NCI-H2029 (cell line): ENCODE data around the gene COL9A3.
A peak's percentile ranks its signal among the peaks of the same experiment; 100 is the strongest.

Source experiments
- DNase-seq: peaks from one replicate; lab custom pipeline; 2025; lab: John Stamatoyannopoulos, UW

Gene COL9A3

GRCh38 chr20:62880147-62880934, 63.5 kb downstream of the COL9A3 start:
- DNase-seq = no peak

DNA sequence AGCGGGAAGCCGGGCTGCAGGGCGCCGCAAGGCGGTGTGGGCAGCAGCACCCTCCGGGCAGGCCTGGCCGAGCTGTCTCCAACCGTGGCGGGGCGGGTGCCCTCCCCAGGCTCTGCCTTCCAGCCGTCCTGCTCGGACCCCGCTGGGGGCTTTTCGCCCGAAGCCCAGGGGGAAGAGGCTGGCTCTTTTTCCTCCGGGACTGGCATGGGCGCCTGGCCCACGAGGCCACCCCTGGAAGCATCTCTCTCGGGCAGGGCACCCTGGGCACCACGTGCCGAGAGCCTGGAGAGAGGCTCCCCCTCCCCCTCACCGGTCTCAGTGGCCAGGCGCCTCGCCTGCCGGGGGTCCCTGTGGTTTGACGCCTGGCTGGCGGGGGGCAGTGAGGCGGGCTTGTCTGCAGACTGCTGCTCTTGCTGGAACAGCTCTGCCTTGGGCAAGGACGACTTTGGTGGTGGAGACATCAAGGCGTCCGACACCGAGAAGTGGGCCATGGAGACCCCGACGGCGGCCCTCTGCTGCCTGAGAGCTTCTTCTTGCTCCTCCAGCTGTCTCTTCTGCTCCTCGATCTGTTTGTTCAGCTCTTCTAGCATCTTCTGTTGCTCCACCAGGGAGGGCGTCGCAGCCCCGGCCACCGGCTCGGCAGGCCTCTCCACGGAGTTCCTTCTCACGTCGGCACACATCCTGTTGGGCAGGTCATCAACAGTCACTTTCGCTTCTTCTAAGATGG, 64.2 kb downstream of the COL9A3 start:
- no peak for DNase-seq

- DNase-seq = no peak
These were observed 65.0 kb downstream of the COL9A3 start for GRCh38 chr20:62881662-62882395.

GRCh38 chr20:62882426-62882825, 65.6 kb downstream of the COL9A3 start:
- no peak for DNase-seq

DNA sequence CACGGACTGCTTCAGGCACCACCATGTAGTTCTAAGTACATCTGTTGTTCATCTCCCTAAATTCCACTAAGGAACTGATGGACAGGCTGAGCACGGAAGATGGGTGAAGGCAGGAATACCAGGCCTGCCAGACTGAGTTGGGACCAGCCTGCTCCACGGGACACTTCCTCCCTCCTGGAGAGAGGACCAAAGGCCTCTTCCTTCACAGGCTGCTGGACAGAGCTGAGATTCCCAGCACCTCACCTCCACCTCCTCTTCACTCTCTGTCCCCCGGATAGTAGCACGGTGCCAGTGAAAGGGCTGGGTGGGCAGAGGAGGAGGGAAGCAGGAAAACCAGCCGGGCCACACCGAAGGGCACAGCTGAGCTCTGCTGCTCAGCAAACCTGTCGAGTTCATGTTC, 67.7 kb downstream of the COL9A3 start:
- DNase-seq = no peak

DNA sequence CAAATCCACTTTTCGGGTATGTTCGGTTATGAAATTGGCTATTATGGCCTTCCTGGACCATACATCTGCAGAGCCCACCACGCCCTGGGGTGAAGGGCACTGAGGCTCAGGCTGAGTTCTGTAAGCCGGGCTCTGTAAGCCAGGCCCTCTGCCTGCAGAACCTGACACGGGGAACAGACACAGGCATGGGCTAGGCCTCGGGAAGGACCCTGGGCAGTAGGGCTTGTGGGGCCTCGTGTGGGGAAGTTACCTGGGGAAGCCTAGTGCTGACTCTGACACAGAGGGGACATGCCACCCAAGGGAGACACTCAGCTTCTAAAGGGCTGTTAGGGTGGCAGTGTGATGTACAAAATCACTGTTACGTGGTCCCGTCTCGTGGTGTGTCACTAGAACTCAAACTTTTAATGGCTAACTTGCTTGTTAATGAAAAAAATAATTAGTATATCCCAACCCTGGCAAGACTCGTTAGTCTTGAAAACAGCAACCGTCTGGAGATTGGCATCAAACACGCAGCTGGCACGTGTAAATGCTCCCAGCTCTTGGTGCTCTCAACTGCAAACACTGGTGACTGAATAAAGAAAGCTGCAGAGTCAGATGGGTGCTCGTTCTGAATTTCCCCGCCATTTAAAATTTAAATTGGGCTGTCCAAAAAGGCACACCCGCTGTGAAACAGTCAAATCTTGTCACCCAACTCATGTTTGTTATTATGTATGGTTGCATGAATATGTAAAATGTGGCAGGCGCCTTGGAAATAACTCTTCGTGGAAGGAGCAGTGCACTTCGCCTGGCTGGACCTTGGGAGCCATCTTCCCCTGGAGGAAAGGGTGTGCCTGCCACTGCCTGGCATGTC, 68.4 kb downstream of the COL9A3 start:
- DNase-seq = no peak

GRCh38 chr20:62885896-62886708, 69.3 kb downstream of the COL9A3 start:
- no peak for DNase-seq

DNA sequence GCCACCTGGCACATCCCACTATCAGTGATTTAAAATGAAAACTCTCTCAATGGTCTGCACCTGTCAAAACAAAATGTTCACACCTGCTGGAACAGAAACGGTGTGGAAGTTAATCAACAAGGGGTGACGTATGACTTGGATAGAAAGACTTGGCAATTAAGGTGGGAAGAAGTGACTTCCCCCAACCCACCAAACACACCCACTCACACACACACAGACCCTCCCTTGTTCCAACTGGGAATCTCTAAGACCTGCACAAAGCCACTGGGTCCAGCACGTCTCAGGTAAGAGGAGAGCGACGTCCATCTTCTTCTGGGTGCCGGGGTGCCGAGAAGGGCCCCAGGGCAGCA, 69.8 kb downstream of the COL9A3 start:
- DNase-seq = peak; percentile 50

DNA sequence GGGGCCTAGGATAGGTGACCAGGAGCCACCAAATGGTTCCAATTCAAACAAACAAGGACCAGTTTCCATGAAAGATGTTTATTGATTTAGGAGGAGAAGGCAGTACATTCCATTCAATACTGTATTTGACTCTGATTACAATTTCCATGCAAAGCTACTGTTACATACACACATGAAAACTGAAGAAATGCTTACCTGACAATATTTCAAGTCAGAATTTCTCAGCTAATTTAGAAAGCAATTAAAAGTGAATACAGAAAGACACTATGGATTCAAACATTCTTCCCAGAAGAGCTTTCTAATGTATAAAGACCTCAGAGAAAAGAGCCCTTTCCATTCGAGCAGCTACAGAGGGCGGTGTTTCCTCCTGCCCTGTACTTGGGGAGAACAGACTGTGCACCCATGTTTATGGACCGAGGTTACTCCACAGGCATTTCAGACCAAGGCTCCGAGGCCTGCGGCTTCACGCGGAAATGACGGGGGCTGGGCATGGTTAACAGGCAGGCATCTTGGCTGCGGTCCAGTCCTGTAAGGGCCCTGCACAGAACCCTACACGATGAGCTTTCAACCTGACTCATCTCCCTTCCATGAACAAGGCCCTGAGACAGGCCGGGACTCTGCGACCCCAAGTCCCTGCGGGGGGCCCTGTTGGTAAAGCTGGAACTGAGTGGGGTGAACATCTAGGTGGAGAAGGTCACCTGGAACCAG, 70.5 kb downstream of the COL9A3 start:
- peak; percentile 88 for DNase-seq

- no peak for DNase-seq
These were observed 71.0 kb downstream of the COL9A3 start for GRCh38 chr20:62887860-62888239.

GRCh38 chr20:62888406-62888805, 71.6 kb downstream of the COL9A3 start:
- DNase-seq = no peak

GRCh38 chr20:62888910-62889309, 72.1 kb downstream of the COL9A3 start:
- no peak for DNase-seq

DNA sequence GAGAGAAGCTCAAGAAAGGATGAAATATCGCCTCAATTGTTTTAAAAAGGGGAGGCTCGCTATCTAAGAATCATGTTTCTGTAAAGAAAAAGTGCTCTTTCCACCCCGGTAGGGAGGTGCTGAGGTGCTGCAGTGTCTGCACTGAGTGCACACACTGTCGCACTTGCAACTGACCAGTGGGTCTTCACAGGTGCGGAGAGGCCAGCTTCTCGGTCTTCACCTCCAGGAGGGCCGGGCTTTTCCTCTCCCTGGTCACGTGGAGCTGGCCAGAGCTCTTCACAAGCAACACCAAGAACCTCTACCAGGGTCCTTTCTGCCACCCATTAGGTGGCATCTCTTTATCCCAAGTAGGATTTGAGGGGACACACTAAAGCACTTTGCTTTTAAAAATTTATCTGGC, 72.6 kb downstream of the COL9A3 start:
- DNase-seq = no peak

DNA sequence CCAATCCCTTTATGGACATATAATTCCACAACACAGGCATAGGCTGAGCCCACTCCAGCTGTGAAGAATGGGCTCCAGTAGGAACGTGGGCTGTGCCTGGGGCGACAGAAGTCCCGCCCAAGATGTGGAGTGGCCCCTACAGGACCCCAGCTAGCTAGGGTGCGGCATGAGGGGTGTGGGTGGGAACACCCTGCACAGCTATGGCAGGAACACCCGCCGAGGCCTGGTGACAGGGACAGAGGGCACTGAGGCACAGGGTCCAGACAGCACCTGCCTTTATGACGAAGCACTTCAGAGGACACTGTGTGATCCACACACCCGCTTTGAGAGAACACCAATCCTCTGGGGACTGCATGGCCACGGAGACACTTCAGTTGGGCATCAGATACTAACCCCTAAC, 73.0 kb downstream of the COL9A3 start:
- no peak for DNase-seq

DNA sequence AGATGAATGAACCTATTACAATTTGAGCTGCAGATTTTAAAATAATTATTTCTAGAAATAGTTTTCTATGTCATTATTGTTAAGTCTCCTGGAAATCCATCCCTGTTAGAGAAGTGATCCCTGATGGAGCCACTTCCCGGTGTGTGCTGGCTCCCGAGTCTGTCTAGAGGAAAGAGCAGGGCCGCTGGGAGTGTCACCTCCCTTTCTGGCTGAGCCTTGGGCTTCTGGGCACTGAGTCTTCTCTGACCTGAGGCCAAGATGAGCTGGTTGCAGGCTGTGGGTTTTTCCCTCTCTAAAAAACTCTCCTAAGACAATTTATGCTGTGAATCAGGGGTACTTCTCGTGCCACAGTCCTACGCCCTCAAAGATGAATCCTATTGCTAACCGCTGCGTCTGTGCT, 73.6 kb downstream of the COL9A3 start:
- DNase-seq = no peak
